Activated CD8-positive, alpha-beta memory T cell treated with anti-CD3 and anti-CD28 coated beads for 36 hours (primary cell): ENCODE results near the gene DHX8. TPM values are rescaled to one million over a fixed set of nuclear protein-coding genes. Genes with fewer than 3 reads are reported as not detected.
"Not testable (repeated sequence)": the region's sequence is repeated elsewhere in the genome, so short reads cannot be mapped to it uniquely, and the experiment has no call there.

Experiments
- CTCF ChIA-PET: fragments of 350-600 bp; sonication (Branson Sonifier 250); formaldehyde crosslinking; loops from one replicate; lab custom pipeline; 2021; ENCODE audit warnings: antibody characterized with exemption; lab: Charles Lee
- POLR2A ChIA-PET: fragments of 350-600 bp; sonication (Branson Sonifier 250); formaldehyde crosslinking; loops from one replicate; lab custom pipeline; 2021; ENCODE audit warnings: antibody characterized with exemption; lab: Charles Lee
- total RNA-seq, 2 experiments: library from RNA; stranded (reverse); gene quantifications; one replicate each; pipeline ENCODE4 v1.2.3, GENCODE V29; 2021

DHX8 gene
- total RNA-seq, 2 experiments from 2014 or later, result 53.6 to 55.4 TPM

- CTCF ChIA-PET, POLR2A ChIA-PET: not testable (repeated sequence)
These were observed 25.7 kb downstream of the DHX8 start for GRCh38 chr17:43509440-43509839.

GRCh38 chr17:43511199-43511598 lies 27.4 kb downstream of the DHX8 start:
- CTCF ChIA-PET, result interaction anchor here (0.6 kb wide), 1 partner anchor 136 kb away, joined by 4 read pairs; no protein-coding TSS in a partner anchor
- POLR2A ChIA-PET, result not testable (repeated sequence)

DNA sequence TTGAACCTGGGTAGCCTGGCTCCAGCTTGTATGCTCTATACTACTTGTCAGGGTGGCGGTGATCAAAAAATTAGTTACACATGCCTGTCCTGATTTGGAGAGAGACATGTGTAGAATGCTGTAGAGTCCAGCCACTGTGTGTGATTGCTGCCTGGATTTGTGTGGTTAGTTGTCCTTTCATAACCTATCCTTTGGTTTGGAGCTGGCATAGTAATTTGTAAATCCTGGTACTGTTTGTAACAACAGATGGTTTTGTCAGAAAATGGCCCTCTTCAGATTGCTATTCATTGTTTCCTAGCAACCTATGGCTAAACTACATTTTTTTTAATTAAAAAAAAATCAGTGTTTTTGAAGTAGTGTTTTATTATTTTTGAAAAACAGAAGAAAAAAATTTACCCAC lies 31.9 kb downstream of the DHX8 start:
- POLR2A ChIA-PET, result no interaction called here
- CTCF ChIA-PET, result interaction anchor here (1.8 kb wide), 1 partner anchor 32 kb away, joined by 6 read pairs; the partner anchor contains the start of gene DHX8

DNA sequence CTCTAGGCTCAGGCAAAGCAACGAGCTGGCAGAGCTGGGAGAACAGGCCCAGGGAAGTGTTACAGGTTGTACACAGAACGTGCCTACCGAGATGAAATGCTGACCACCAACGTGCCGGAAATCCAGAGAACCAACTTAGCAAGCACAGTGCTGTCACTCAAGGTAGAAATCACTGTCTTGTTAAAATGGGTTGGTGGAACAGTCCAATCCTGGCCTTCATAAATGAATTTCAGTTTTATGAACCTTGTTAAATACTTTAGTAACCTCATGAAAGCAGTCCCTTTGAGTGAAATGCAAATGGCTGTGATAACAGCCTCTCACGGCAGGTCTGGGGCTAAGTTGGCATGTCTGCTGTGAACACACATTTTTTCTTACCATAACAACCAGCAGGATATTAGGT lies 33.4 kb downstream of the DHX8 start:
- POLR2A ChIA-PET, result no interaction called here
- CTCF ChIA-PET, result no interaction called here

- CTCF ChIA-PET, result no interaction called here
- POLR2A ChIA-PET, result no interaction called here
These were observed 34.0 kb downstream of the DHX8 start for GRCh38 chr17:43517615-43518386.

- POLR2A ChIA-PET, result no interaction called here
- CTCF ChIA-PET, result interaction anchor here (1.3 kb wide), 1 partner anchor 155 kb away, joined by 4 read pairs; no protein-coding TSS in a partner anchor
These were observed 37.6 kb downstream of the DHX8 start for GRCh38 chr17:43521389-43521788.

- ChIA-PET CTCF (interaction anchor here (0.5 to 0.7 kb wide), 3 partner anchors 44 to 305 kb away, joined by 3 read pairs; no protein-coding TSS in a partner anchor), POLR2A (no interaction called here)
These were observed 41.3 kb downstream of the DHX8 start for GRCh38 chr17:43524945-43525575.

GRCh38 chr17:43526886-43527648 lies 43.3 kb downstream of the DHX8 start:
- ChIA-PET POLR2A (no interaction called here), CTCF (no interaction called here)

GRCh38 chr17:43528319-43528987 lies 44.7 kb downstream of the DHX8 start:
- CTCF ChIA-PET, result no interaction called here
- POLR2A ChIA-PET, result no interaction called here

DNA sequence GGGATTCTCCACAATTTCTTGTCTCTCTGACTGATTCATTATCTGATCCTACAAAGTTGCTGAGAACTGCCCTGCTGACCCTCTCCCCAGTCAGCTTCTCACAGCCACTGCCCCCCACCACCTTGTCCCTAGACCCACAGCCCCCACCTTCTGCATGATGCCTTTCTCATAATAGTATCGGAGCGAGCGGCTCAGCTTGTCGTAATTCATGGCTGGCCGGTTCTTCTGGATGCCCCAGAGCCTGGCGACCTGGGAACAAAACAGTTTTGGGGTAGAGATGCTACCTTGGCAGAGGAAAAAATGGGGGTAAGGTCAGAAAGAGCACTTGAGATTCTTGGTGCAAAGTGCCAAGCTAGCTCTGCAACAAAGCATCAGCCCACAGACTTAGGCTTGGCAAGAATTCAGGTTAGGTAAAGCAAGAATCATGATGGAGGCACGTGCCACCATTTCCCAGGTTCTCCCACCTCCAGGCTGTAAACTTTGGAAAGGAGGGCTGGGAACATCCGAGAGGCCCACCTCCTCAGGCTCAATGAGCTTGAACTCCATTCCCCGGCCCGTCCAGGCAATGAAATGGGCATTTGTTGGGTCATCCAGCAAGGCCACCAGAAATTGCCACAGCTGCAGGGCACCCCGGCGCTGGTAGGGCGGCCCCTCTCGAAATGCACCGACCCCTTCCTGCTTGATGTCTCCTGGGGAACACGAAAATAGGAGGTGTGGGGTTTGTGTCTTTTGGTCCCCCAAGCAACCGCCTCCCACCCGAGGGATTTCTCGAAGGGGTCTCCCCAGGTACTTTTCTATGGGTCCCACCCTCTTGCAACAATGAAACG lies 45.4 kb downstream of the DHX8 start:
- CTCF ChIA-PET, result no interaction called here

GRCh38 chr17:43529947-43530287 lies 46.1 kb downstream of the DHX8 start:
- CTCF ChIA-PET, result no interaction called here
- POLR2A ChIA-PET, result no interaction called here

More for the DNA sequence above, 45.4 kb downstream of the DHX8 start:
- POLR2A ChIA-PET, result no interaction called here

- ChIA-PET POLR2A (interaction anchor here (0.7 kb wide), 1 partner anchor 395 kb away, joined by 3 read pairs; no protein-coding TSS in a partner anchor), CTCF (no interaction called here)
These were observed 46.7 kb downstream of the DHX8 start for GRCh38 chr17:43530288-43531081.

- CTCF ChIA-PET, result no interaction called here
These were observed 47.3 kb downstream of the DHX8 start for GRCh38 chr17:43531082-43531378.

GRCh38 chr17:43531955-43532354 lies 48.2 kb downstream of the DHX8 start:
- ChIA-PET POLR2A (no interaction called here), CTCF (no interaction called here)

More at GRCh38 chr17:43531082-43531378, 47.3 kb downstream of the DHX8 start:
- POLR2A ChIA-PET, result interaction anchor here (0.7 kb wide), 1 partner anchor 394 kb away, joined by 3 read pairs; no protein-coding TSS in a partner anchor

DNA sequence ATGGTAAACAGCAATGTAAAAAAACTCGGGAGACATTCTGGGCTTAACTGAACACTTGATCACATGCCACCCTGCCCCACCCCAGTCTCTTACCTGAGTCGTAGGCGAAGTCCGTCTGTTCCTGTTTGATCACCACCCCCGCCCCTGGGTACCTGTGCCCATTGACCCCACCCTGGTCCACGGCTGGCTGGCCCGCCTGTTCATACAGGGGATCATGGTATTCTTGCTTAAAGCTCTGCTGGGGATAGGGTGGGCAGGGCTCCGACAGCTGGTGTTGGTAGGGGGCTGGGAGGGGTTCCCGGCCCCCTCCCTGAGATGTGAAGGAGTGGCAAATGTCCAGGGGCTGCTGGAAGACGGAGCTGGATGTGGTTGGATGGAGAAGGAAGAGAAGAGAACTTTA lies 48.8 kb downstream of the DHX8 start:
- CTCF ChIA-PET, result no interaction called here

GRCh38 chr17:43533699-43534098 lies 49.9 kb downstream of the DHX8 start:
- CTCF ChIA-PET, result no interaction called here
- POLR2A ChIA-PET, result no interaction called here

More for the DNA sequence above, 48.8 kb downstream of the DHX8 start:
- POLR2A ChIA-PET, result no interaction called here

GRCh38 chr17:43534909-43535308 lies 51.1 kb downstream of the DHX8 start:
- ChIA-PET CTCF (no interaction called here), POLR2A (no interaction called here)
